ENCODE data around the gene NEURL1.

Gene NEURL1

GRCh38 chr10:103578782-103579382, 85.4 kb downstream of the NEURL1 start:
- TF ChIP-seq CTCF (IDR thresholded peaks at IDR 0.05; ENCODE audit: extremely low read depth, insufficient read depth, missing control alignments): no peak
- in situ Hi-C loops (cut with MboI; ENCODE audit: low pct_unique_long_range_greater_than_20kb, low sequenced_read_pairs, unreplicated experiment): no loop called here
- DNase-seq (ENCODE audit: low spot score): peak; percentile 50

GRCh38 chr10:103580011-103580410, 86.5 kb downstream of the NEURL1 start:
- no peak for DNase-seq (ENCODE audit: low spot score)
- TF ChIP-seq CTCF (IDR thresholded peaks at IDR 0.05; ENCODE audit: extremely low read depth, insufficient read depth, missing control alignments): no peak
- in situ Hi-C loops (cut with MboI; ENCODE audit: low pct_unique_long_range_greater_than_20kb, low sequenced_read_pairs, unreplicated experiment): no loop called here

- no peak for TF ChIP-seq CTCF (IDR thresholded peaks at IDR 0.05; ENCODE audit: extremely low read depth, insufficient read depth, missing control alignments)
- no peak for DNase-seq (ENCODE audit: low spot score)
- in situ Hi-C loops (cut with MboI; ENCODE audit: low pct_unique_long_range_greater_than_20kb, low sequenced_read_pairs, unreplicated experiment): no loop called here
These were observed 86.9 kb downstream of the NEURL1 start for GRCh38 chr10:103580430-103580829.

- TF ChIP-seq CTCF (IDR thresholded peaks at IDR 0.05; ENCODE audit: extremely low read depth, insufficient read depth, missing control alignments): no peak
- in situ Hi-C loops (cut with MboI; ENCODE audit: low pct_unique_long_range_greater_than_20kb, low sequenced_read_pairs, unreplicated experiment): no loop called here
- no peak for DNase-seq (ENCODE audit: low spot score)
These were observed 88.0 kb downstream of the NEURL1 start for GRCh38 chr10:103581499-103581898.

- no peak for TF ChIP-seq CTCF (IDR thresholded peaks at IDR 0.05; ENCODE audit: extremely low read depth, insufficient read depth, missing control alignments)
- no peak for DNase-seq (ENCODE audit: low spot score)
- in situ Hi-C loops (cut with MboI; ENCODE audit: low pct_unique_long_range_greater_than_20kb, low sequenced_read_pairs, unreplicated experiment): no loop called here
These were observed 89.0 kb downstream of the NEURL1 start for GRCh38 chr10:103582331-103583123.

GRCh38 chr10:103583871-103584215, 90.3 kb downstream of the NEURL1 start:
- TF ChIP-seq CTCF (IDR thresholded peaks at IDR 0.05; ENCODE audit: extremely low read depth, insufficient read depth, missing control alignments): no peak
- DNase-seq (ENCODE audit: low spot score): no peak
- in situ Hi-C loops (cut with MboI; ENCODE audit: low pct_unique_long_range_greater_than_20kb, low sequenced_read_pairs, unreplicated experiment): no loop called here

Data from GM13977 (cell line).